Activated CD4-positive, alpha-beta T cell treated with anti-CD3 and anti-CD28 coated beads, Interleukin-2, amount 50 U/mL, for 48 hours (primary cell): ENCODE data around the gene GPR33.
"Not testable (repeated sequence)": the region's sequence is repeated elsewhere in the genome, so short reads cannot be mapped to it uniquely, and the experiment has no call there.

Source experiments
- DNase-seq, 2 experiments: peaks; one replicate each; pipeline ENCODE4 v3.0.0-alpha.2; 2020

Gene GPR33, protein sequence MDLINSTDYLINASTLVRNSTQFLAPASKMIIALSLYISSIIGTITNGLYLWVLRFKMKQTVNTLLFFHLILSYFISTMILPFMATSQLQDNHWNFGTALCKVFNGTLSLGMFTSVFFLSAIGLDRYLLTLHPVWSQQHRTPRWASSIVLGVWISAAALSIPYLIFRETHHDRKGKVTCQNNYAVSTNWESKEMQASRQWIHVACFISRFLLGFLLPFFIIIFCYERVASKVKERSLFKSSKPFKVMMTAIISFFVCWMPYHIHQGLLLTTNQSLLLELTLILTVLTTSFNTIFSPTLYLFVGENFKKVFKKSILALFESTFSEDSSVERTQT

DNA sequence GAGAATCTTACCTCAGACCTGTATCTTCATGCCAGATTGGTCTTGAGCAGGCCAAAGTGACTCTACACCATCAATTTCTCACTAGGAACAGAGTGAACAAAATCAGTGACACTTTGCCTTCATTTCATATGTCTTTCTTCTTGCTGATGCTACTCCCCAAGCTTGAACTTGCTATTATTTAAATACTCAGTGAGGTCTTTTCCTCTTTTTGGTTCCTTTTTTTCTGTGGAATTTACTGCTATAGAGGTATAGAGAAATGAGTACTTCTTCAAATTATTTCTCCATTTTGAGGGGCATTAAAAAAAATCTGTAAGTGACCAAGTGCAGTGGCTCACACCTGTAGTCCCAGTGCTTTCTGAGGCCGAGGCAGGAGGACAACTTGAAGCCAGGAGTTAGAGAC, at the start of gene GPR33:
GPR33 (minus strand) TSS at position 154 of the 400 bp plus-strand sequence. CDS start 4,074 bp downstream, outside the sequence.
- DNase-seq, result no peak

DNA sequence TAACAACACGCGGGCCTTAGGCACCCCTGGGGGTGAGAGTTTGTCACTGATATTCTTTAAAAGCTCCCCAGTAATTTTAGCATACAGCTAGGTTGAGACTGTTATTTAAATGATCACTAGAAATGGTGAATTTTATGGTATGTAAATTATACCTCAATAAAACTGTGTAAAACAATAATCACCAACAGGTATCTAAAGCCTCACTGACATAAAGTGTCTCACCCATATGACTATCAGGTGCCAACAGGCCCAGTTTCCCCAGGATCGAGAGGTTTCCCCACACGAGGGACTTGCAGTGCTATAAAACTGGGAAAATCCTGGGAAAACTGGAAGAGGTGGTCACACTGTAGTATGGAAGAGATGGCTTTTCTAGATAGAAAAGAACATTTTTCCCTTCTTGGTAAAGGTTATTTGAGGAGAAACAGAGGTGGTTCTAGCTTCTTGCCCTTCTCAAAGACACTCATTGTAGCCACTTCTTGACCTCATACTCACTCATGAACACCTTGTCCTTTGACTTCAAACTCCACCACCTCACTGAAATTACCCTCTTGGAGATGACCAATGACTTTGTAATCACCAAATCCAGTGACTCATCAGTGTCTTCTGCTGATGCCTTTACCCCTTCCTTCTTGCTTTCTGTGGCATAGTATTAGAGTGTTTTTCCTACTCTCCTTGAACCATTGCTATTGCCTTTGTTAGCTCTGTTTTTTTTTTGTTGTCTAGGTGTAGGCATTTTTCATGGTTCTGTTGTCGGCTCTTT, 48.5 kb upstream of the GPR33 start:
- DNase-seq, result no peak

DNA sequence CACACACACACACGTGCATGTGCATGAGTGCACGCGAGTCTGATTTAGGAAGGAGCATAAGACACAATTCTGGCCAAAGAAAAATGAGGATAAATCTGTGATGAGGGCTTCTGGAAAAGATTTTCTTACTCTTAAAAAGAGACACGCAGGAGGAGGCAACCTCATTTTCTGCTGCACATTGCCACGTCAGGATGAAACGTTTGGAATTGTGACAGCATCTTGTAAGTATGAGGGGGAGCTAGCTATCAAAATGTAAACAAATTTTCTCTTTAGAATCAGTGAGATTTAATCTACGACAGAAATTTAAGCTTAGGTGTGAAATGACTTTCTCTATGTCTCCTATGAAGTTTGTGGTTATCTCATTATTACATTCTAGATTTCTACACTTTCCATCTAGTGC, 42.3 kb upstream of the GPR33 start:
- no peak for DNase-seq

DNA sequence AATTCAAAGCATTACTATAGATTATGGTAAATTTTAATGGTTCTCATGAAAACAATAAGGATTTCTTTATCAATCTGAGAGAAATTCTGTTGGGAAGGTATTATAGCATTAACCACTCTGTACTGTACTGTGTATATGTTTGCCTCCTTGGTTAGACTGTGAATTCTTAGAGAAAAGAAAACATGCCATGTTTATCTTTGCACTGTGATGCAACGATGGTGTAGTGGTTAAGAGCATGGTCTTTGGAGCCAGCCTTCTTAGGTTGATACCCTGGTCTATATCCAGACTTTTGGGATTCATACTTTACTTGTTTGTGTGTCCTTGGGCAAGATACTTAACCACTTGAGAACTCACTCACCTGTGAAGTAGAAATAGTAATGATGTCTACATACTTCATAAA, 41.2 kb upstream of the GPR33 start:
- DNase-seq, result no peak

DNA sequence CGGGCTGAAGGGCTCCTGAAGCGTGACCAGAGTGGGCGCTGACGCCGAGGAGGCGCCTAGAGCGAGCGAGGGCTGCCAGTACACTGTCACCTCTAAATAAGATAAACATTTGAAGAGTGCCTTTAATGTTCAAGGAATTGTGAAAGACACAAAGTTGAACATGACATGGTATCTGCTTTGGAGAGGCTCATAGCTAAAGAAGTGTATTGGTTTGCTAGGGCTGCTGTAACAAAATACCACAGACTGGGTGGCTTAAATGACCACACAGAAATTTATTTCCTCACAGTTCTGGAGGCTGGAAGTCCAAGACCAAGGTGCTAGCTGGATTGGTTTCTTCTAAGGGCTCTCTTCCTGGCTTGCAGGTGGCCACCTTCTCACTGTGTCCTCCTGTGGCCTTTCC, 39.7 kb upstream of the GPR33 start:
- no peak for DNase-seq

DNA sequence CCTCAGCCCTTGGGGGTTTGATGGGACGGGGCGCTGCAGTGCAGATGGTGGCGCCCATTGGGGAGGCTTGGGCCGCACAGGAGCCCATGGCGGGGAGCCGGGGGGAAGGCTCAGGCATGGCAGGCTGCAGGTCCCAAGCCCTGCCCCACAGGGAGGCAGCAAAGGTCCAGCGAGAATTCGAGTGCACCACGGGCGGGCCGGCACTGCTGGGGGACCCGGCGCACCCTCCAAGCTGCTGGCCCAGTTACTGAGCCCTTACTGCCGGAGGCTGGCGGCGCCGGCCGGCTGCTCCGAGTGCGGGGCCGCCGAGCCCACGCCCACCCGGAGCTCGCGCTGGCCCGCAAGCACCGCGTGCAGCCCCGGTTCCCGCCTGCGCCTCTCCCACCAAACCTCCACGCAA, 39.2 kb upstream of the GPR33 start:
- DNase-seq, result no peak

DNA sequence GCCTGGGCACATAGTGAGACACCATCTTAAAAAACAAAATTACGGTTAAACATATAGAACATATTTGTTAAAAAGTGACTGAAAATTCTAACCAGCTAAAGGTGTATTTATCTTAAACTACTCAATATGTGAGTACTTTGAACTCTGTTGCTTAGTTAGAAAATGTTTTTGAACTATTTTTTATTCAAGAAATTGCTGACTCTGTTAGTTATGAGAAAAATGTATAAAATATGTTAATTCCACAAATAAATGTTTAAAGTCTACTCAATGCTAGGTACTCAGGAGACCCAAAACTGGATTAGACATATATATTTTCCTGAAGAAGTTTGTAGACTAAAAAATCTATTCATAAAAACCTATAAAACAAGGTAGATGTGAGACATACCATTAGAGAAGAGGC, 23.0 kb upstream of the GPR33 start:
- no peak for DNase-seq

DNA sequence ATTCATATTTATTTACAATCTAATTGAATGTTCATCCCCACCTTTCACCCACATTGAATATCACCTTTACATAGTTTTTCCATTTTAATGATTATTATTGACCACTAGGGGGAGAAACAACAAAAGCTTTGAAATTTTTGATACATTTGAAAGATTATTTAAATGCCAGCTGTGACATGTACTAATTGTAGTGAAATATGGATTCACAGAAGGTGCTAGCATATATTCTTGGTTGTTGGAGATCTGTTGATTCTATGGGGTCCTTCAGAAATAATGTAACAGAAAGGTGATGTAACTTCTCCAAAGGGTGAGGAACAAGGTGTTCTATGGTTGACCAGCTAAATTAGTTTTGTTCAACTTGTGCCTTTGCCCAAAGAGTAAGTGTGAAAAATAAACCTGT, 22.4 kb upstream of the GPR33 start:
- no peak for DNase-seq

DNA sequence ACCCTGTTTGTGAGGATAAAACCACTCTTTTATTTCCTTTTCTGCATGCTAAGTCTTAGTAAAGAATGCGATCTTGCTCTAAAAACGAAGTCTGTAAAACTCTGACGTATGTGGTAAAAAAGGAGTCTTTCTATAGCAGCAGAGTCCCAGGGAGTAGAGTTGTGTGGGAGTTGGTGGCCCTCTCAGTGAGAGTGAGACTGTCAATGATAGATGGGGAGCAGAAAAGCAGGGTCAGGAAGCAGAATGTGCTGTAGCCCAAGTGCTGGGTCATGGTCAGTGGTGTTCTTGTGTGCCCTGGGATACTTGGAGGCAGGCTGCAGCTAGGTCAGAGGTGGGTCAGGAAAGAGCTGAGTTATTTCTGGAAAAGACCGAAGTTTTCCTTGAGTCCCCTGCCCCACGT, 20.3 kb upstream of the GPR33 start:
- DNase-seq, result no peak

DNA sequence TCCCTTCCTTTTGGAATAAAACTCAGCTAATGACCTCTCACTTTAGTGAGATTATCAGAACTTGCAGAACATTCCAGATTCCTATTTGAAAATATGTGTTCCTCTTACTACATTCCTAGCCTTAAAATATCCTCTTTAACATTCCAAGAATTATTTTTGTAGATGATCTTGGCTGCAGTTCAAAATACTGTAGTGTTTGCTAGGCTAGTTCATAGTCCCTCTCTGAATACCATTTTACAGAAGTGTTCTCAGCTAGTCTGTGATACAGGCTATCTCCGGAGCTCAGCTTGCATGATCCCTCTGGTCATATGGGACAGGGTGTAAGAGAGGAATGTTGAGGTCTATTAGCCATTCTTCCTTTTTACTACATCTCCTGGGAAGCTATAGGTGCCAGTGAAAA, 17.6 kb upstream of the GPR33 start:
- DNase-seq, result no peak

DNA sequence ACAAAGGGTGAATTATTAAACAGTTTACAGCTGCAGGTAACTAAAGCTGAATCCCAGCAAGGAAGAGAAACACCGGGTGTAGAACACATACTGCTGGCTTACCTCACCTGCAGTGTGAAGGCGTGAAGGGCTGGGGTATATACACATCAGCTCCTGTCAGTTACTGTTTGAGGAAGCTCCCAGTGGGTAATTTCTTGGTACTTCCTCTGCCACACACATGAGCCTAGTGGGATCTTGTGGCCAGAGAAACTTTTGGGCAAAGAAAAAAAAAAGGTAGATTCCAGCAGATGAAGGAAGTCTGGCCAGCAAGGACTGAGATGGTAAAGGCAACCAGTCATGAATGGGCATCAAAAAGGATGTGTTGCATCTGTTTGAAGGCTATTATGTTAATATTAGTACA, 14.0 kb upstream of the GPR33 start:
- DNase-seq, result no peak

DNA sequence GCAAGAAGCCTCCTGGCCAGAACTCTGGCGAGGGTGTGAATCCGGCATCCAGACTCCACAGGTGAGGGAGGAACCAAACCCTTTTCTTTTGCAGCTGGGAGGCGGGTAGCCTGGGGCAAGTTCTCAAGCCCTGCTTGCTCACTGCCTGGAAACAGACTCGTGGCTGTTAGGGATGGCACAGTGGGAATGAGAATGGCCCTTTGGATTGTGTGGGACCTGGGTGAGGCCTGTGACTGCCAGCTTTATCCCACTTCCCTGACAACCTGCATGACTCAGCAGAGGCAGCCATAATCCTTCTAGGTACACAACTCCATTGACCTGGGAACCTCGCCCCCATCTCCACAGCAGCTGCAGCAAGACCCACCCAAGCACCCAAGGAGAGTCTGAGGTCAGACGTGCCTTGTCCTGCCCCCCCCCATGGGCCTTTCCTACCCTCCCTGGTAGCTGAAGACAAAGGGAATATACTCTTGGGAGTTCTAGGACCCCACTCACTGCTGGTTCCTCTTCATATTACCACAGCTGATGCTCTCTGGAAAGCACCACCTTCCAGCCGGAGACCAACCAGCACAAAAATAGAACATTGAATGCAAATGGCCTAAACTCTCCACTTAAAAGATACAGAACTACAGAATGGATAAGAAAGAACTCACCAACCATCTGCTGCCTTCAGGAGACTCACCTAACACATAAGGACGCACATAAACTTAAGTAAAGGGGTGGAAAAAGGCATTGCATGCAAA, 5.1 kb upstream of the GPR33 start:
- DNase-seq, result no peak

DNA sequence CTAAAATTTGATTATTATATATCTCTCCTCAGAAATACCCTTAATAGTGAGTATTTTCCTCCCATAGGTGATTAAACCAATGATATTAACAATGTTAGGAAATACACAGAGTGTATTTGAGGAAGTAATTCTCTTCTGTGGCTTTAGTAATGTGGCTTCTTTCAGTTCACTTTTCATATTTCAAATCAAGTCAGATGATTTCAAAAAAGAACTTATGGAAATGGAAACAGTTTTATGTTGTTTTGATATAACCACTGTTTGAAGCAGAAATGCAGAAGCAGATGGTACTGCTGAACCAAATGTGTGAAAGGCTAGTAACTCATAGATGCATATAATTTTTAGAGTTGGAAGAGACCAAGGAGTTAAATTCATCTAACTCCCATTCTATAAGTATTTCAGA, 1.9 kb upstream of the GPR33 start:
- no peak for DNase-seq

DNA sequence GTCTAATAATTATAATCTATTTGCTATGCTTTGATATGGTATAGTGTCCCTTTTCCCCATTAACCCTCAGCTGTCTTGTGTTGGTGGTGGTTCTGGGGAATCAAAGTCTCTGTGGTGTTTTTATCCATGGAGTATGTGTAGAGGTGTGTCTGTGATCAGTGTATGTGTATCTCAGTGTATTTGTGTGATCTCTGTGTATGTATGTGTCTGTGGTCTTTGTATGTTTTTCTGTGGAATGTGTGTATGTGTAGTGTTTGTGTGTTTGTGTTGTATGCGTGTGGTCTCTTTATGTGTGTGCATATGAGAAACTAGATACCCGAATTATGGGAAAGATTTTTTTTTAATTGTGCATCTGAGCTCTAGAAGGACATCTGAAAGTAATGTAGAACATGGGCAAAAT, 1.1 kb downstream of the GPR33 start:
- DNase-seq, result no peak

DNA sequence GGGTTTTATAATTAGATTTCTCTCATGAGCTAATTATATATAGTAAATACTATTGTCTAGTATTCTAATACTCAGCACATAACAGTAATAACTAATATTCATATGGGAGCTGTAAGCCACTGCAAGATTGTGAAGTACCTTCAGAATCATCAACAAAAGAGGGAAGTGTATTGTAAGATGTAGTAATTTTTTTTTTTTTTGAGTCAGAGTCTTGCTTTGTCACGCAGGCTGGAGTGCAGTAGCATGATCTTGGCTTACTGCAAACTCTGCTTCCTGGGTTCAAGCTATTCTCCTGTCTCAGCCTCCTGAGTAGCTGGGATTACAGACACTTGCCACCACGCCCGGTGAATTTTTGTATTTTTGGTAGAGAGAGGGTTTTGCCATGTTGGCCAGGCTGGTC, 3.1 kb downstream of the GPR33 start:
- DNase-seq, result no peak

DNA sequence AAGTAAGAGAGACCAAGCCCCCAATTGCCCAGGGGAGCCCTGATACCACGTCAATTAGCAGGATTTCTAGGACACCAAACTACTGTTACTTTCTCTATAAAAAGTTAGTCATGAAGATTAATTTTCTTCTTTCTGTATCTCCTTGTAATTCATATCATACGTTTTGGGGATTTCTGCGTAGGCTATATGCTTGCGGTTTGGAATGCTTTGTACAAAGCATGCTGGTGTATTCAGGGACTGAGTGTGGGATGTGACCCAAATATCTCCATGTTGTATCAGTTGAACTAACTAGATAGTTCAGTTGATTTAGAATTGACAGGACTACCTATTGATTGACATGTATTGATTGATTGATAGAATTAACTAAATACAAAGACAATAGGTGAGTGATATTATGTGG, 7.7 kb downstream of the GPR33 start:
- DNase-seq, result no peak

DNA sequence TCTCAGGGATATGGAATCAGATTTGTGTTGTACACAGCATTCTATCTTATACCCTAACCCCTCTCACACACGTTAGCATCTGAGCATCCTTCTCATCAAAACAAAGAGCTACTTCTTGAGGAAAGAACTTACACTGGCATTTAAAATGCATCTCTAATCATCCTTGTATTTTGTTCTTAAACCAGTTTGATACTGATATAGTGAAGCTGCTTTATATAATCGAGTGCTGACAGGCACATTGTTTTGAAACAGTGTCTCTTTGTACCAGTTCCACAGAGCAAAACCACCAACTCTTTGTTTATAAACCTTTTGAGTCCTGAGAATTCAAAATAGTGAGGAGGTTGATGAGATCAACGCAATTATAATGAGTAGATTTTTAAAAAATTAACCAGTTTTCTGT, 8.8 kb downstream of the GPR33 start:
- no peak for DNase-seq

DNA sequence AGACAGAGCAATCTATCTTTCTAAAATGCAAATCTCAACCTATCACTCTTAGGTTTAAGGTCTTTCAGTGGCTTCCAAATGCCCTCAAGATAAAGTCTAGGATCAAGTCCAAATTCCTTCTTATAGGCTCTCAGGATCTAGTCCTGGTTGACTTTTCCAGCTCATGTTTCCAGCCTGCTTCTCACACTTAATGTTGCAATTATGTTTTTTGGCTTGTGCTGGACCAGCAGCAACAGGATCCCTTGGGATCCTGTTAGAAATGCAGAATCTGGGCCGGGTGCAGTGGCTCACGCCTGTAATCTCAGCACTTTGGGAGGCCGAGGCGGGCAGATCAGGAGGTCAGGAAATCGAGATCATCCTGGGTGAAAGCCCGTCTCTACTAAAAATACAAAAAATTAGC, 10.6 kb downstream of the GPR33 start:
- no peak for DNase-seq

DNA sequence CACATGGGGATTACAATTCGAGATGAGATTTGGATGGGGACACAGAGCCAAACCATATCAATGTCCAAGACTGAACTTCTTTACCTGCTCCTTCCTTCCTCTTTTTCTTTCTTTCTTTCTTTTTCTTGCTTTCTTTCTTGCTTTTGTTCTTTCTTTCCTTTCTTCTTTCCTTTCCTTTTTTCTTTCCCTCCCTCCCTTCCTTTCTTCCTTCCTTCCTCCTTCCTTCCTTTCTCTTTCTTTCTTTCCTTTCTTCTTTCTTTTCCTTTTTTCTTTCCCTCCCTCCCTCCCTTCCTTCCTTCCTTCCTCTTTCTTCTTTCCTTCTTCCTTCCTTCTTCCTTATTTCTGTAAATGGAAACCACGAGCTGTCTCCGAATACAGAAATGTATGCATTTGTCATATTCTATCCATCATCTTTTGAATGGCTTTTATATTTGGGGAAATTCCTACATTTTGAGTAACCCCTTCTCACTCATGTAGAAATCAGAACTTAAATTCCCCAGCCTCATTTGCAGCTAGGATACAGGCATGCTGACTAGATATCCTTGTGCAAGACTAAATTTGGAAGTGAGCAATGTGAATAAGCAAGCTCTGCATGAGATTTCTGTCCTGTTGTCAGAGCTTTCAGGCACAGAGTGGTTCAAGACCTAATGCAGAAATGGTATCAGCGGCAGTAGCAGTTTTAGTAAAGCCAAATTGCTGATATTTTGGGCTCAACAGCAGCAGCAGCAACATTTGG, 11.5 kb downstream of the GPR33 start:
- no peak for DNase-seq

DNA sequence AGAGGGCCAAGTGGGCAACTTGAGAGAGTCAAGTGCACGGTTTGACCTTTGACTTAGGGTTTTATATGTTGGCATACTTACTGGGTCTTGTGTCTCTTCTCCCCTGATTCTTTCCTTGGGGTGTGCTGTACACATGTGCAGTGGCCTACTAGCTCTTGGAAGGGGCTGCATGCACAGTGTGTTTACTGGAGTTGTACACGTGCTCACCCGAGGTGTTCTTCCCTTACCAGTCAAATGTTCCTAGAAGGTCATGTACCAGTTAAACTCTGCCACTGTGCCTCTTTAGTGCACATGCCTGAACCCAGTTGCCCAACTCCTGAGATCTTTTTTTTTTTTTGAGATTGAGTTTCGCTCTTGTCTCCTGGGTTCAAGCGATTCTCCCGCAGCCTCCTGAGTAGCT, 21.3 kb downstream of the GPR33 start:
- DNase-seq, result no peak

DNA sequence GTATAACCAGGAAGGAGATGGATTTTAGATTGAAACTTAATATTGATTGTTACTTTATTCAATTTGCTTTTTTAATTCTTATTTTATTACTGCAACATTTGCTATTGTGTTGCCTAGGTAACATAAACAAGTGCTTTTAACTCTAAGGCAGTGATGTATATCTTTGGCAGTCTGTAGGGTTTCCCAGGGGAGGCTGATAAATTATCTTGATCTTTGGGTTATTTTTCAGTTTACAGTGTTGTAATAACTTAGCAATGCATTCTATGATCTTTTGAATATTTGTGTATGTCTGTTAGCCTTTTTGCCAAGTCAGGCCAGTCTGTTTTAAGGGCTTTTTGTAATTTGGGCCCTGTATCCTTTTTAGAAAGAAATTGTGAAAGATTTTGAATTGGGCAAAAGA, 22.7 kb downstream of the GPR33 start:
- DNase-seq, result no peak

DNA sequence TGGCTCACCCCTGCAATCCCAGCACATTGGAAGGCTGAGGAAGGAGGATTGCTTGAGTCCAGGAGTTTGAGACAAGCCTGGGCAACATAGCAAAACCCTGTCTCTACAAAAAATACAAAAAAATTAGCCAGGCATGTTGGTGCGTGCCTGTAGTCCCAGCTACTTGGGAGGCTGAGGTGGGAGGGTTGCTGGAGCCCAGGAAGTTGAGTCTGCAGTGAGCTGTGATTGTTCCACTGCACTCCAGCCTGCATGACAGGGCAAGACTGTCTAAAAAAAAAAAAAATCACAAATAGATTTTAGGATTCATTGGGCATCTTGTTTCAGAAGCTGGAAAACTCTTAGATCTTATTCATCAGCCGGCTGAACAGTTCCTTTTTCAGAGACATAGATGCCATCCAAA, 25.4 kb downstream of the GPR33 start:
- not testable (repeated sequence) for DNase-seq

DNA sequence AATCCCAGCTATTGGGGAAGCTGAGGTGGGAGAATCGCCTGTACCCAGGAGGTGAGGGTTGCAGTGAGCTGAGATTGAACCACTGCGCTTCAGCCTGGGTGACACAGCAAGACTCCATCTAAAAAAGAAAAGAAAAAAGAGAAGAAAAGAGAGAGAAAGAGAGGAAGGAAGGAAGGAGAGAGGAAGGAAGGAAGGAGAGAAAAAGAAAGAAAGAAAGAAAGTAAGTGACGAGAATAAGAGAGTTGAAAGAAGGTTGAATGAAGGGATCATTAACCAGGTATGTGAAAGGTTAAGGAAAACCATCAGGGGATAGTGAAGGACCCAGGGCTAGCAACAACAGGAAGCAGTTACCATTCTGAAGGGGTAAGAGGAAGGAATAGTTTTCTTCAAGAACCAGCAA, 26.3 kb downstream of the GPR33 start:
- DNase-seq, result no peak
